TTC549 (cell line): ENCODE measurements around the gene RAB35.

Experiments
- FAIRE-seq: peaks from 2 replicates; lab custom pipeline; 2012; peaks lifted over from hg19 to GRCh38; lab: Jason Lieb, UNC

RAB35 gene

DNA sequence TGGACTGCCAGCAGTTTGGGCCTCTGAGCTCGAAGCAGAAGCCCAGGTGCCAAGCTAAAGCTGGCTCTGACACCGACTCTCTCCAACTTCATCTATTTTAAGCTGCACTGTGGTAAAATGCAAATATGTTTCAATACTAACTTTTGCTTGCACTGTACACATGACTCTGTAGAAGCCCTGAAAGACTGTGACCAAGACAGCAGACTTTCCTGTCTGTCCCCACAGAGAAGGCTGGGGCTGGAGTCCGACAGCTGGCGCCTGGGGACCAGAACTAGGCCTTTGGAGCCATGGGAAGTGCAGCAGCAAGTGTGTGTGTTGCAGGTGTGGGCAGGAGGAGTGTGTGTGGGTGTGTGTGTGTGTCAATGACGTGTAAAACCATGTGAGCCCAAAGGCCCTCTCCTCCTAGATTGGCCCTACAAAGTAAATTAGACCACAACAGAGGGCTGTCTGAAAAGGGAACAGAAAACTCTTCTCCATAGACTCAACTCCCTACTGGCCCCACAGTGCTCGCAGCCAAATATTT lies 16.4 kb upstream of the RAB35 start:
- FAIRE-seq, result no peak

DNA sequence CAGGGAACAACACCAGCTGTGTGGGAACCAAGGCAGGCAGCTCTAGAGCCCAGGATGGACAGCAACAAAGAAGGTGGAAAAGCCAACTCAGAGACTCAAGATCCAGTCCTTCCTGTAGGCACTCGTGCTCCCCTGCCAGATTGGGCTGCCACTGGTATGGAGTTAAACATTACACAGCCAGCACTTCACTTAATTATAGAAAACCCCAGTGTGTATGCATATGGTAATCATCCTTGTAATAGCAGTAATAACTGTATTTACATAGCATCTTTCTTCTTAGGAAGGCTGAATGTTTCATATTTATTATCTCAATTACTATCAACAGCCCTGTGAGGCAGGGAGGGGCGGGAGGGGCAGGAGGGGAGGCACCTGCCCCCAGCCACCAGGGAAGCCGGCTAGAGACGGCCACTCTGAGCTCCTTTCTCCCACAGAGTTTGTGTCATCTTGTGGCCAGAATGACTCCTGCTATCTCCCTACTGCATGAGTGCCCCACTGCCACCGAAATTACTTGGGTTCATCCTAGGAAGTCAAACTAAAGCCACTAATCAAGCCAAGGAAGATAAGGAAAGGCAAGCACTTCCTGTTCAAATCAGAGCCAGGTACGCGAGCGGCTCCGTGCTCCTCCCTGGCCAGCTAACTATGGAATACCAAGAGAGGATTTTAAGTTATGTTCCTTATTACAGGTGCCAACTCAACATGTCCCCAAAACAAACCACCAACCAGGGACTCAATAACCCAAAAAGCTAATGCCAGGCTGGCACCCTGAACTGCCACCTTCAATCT lies 15.7 kb upstream of the RAB35 start:
- FAIRE-seq, result no peak

DNA sequence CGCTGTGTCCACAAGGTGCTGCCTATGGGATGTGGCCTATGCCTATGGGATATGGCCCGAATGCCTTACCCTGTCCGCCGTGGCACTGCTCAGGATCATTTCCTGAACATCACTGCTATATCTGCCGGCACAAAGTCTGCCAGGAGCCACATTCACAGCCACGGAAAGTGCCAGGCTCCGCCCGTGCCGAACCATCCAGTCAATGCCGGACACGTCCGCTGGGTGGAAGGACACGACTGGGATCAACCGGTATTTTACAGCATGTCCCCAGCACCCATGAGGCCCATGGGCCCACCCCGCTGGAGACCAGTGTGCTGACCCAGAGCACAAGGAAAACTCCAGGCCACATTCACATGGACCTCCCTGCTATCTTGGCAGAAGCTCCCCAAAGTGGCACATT lies 14.6 kb upstream of the RAB35 start:
- FAIRE-seq, result no peak

DNA sequence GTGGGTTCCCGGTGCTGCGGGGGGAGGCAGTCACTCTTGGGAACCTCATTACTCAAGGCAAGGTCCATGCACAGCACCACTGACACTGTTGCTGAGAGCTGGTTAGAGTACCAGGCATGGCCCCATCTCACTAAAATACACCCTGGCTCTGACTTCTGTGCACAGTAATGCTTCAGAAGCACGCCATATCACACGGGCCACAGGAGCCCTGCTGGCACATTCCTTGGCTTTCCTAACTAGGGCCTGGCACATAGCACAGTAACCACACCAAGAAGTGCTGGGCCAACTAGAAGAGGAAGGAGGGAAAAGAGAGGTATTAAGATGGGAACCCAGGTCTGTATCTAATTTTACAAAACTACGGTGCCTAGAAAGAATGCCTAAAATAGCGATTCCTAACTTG lies 13.5 kb upstream of the RAB35 start:
- FAIRE-seq, result no peak

DNA sequence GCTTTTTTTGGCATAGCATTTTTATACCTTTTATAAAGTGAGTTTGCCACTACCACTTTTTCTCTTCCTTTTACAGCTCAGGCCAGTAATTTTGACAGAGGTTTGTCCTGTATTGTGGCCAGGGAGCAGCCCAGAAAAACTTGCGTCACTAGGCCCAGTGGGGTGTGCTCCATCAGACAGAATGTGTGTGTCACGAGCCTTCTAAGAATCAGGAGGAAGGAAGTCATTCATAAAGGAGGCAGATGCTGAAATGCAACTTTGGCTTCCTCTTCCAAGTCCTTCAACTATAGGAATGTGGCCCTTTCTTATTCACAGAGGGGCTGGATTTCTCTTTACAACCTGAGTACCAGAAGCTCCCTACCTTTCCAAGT lies 10.1 kb upstream of the RAB35 start:
- no peak for FAIRE-seq

DNA sequence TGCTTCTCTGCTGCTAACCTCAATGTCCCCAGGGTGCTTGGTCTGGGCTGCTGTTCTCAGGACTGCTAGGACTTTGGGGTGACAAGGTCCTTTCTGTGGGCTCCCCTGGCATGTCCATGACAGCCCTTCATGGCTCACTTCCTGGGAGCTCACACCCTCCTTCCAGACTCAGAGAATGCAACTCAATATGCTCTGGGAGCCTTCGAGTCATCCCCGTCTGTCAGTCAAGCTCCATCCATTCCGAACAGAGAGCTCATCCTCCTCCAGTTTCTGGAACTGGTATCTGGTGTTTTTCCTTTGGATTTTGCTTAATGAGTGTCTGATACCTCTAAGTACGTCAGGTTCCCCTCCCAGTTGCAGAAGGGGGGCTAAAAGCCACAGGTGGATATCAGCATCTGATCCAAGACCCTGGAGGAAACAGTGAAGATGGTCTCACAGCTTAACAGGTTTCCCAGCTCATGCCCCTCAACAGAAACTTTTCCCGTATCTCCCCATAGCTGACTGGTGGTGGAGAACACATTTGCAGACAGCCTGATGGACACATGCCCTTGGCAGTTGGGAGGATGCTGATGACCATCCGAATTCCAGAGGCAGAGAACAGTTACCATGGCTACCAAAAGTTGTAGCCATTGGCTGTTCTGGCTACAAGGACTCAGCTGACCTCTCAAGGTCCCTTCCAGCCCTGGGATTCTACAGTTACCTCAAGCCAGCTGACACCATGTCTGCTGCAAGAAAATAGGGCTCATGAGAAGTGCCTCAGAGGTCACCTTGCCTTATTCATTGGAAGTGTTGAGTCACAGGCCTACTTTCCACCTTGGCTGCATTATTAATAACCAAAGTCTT lies 9.5 kb upstream of the RAB35 start:
- FAIRE-seq, result no peak

DNA sequence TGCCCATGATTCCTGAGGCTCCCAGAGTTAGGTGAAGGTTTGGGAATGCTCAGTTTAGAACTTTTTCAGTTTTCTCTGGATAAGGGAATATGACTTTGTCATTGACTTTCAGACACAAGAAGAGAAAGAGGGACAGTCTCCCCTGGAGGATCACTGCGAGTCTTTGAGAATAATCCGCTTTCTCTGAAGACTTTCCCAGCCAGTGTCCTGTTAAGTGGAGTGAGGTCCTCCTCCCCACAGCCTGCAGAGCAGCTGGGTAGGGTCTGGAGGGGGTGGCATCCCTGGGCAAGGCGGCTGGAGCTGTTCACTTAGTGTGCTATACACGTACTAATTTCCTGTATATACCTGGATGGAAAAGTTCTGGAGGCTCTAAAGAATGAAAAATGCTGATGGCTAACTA lies 8.5 kb upstream of the RAB35 start:
- no peak for FAIRE-seq

DNA sequence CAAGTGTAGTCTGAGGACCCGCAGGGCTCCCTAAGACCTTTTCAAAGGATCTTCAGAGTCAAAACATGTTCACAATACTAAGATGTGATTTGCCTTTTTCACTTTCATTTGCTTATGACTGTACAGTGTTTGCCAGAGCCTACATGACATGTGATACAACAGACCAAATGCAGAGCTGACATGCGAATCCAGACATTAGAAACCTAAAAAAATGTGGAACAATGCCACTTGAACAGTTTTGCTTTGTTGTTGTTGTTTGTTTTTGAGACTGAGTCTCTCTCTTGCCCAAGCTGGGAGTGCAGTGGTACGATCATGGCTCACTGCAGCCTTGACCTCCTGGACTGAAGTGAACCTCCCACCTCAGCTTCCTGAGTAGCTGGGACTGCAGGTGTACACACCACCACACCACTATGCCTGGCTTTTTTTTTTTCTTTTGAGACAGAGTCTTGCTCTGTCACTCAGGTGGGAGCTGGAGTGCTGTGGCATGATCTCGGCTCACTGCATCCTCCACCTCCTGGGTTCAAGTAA lies 5.3 kb upstream of the RAB35 start:
- FAIRE-seq, result no peak

DNA sequence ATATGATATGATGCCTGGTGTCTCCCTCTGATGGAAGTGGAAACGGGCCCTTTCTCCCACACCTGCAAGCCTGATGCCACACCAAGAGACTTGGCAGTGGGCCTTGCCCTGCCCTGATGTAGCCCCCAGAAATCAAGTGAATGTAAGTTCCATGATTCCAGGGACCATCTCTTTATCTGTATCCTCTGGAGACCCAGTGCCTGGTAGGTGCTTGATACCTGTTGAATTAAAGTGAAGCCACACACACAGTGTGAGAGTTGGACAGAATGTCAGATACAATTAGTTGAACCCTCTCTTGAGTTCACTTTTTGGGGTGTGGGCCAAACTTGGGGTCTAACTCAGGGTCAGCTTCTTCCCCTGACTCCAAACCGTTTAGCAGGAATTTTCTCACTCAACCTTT lies 4.8 kb upstream of the RAB35 start:
- FAIRE-seq, result no peak

DNA sequence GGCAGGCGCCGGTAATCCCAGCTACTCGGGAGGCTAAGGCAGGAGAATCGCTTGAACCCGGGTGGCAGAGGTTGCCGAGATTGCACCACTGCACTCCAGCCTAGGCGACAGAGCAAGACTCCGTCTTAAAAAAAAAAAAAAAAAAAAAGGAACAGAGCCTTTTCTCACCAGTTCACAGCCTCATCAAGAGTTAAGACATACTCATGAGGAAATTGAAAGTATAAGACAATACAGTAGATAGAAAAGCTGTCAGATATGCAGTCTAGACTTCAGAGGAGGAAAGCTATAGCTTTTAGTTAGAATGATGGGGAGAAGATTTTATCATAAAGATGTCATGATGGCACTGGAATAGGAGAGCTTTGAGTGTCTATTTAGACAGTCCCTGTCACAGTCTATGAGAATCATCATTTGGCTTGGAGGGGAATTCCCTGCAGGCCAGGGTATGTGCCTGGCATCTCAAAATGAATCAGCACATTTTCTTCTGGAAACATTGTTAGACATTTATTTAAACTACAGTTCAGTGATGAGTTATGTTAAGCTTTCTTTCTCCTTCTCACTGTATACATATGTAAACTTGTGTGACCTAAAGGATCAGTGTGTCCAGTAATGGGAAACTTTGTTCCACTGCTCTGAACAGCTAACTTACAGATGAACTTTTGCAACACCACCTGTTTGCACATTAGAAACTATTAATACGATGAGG lies 2.9 kb upstream of the RAB35 start:
- no peak for FAIRE-seq

DNA sequence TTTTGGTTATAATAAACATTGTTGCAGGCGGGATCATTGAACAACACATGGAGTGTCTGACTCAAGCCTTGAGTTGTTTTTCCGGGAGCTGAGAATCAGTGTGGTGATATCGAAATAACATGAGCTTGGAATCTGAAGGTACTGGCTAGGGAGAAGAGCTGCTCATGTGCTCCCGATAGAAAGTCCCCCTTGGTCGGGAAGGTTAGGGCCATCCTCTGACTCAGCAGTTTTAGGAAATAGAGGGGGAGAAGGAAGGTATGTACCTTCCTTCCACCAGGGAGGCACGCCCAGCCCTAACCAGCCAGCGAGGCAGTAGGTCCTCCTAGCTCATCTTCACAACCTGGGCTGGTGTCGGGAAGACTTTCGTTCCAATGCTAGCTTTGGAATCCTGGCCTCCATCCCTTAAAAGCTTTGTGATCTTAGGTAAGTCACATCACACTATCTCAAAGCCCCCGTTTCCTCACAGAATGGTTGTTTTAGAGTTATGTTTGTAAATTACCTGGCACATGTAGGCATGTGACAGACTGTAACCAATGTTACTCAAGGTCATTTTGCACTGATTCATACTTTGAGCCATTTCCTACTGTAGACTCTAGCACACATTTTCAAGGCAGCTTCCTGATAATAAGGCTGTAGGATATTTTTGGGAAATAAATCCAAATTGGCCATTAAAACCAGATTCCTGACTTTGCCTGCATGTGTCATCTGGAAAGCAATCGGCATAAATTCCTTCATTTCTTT lies 1.9 kb upstream of the RAB35 start:
- no peak for FAIRE-seq

DNA sequence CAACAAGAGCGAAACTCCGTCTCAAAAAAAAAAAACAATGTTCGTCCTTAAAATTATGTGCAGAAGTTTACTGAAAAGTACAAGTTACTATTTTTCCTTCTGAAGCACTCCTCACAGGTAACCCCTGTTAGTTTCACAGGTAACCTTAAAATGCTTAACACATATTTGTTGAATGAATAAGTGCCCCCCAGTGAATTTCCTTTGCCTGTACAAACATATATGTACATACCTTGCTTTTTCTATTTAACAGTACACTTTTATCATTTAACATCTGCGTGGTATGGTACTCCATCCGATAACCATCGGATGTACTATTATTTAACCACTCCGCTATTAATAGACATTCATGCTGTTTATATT lies 1.4 kb upstream of the RAB35 start:
- no peak for FAIRE-seq

DNA sequence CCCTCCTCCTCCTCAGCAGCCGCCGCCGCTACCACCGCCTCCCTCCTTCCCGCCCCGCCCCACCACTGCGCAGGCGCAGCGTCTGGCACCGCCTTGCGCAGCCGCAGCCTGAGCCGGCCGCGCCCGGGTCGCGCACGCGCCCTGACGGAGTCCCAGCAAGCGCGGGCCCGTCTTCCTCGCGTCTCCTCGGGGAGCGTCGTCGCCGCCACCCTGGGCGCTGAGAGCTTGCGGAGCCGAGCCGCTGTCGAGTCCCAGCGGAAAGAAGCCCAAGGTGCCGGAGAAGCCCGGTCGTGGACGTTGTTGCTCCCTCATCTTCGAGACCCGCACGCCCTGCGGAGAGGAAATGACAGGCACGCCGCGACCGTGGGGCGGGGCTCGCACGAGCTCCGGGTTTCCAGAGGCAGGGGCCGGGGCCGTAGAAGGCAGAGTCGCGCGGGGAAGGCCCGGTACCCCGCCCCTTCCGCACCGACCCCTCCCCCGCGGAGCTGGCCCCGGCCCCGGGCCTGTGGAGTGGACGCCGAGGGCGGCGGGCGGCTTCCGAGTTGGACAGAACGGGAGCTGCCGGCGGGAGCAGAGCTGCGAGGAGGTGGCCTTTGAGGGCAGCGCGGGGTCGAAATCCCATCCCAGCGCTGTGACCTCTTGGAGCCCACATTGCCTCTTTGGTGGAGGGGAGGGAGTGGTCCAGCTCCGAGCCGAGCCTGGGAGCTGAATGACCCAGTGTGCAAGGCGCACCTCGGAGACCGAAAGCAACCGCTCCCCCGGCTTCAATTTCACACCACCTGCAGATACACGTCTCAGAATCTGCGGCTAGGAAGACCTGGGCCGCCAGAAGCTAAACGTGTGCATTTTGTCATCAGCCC lies 469 bp upstream of the RAB35 start:
- no peak for FAIRE-seq

DNA sequence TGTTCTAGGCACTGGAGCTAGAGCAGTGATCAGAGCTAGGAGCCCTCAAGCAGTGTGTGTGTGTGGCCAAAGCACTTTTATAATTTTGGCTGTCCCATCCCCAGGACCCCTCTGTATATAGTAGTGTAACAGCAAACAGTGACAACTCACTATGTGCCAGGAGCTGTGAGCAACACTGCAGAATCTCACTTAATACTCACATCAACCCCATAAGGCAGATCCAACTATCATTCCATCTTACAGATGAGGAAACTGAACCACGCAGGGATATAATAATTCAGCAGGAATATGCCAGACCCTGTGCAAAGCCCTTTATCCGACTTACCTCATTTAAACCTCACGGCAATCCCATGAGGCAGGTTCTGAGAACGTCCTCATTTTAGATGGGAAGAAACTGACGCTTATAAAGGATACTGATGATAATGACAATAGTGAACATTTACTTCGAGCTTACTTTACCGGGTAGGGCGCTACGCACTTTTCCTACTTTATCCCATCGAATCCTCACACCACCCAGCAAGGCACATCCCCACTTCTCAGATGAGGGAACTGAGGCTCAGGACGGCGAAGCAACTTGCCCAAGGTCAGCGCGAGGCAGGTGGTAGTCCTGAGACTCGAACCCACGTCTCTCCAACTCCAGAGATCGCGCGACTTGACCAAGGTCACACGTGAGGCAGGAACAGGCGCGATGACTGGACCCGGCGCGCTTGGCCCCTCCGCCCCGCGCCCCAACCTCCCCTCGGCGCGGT lies 687 bp downstream of the RAB35 start:
- no peak for FAIRE-seq

DNA sequence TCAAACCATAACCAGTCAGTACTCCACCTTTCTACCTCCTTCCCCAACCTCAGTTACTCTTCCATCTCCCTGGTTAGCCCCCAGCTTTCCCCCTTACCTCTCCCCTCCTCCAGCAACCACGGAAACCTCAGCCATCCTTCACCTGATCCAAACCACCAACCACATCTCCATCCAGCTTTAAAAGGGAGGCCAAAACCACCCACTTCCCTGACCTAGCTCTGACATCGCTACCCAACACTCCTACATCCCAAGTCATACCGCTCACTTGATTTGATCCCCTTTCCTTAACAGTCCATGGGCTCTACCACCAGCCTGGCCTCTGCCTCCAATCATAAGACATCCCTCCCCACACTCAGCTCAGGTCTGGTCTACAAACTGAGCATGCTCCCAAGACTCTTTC lies 1.5 kb downstream of the RAB35 start:
- FAIRE-seq, result no peak

DNA sequence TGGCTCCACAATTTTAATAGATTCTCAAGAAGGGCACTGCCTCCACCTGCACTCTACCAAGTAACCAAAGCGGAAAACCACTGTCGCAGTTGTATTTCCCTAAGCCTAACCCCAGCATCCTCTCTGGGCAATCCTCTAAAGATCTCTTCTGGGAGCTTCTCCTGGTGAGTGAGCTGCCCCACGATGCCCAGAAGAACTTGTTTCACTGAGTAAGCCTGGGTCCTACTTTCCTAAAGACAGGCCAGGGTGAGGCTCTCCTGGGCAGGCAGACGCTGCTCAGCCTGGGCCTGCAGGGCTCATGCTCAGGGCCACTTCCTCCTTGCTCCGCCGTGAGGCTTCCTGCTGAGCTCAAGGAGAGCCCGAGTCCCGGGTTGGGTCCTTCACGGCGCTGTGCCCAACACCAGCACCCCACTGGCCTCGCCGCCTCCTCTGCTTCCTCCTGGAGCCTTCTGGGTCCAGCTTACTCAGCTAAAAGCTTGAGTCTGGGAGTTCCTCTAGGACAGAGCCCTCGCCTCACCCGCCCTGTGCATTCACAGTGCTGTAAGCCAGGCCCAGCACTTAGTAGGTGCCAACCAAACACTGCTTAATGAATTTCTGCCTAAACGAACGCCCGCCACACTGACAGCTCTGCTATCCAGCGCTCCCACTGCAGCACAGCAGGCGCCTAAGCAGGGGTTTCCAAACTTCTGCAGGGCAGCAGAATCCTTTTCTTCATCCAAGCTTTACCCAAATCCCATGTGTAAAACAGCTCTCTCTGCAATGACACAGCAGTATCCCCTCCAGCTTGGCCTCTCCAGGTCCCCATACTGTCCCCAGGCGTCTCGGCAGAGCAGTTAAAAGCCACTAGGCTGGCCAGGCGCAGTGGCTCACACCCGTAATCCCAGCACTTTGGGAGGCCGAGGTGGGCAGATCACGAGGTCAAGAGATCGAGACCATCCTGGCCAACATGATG lies 5.7 kb downstream of the RAB35 start:
- FAIRE-seq, result no peak

DNA sequence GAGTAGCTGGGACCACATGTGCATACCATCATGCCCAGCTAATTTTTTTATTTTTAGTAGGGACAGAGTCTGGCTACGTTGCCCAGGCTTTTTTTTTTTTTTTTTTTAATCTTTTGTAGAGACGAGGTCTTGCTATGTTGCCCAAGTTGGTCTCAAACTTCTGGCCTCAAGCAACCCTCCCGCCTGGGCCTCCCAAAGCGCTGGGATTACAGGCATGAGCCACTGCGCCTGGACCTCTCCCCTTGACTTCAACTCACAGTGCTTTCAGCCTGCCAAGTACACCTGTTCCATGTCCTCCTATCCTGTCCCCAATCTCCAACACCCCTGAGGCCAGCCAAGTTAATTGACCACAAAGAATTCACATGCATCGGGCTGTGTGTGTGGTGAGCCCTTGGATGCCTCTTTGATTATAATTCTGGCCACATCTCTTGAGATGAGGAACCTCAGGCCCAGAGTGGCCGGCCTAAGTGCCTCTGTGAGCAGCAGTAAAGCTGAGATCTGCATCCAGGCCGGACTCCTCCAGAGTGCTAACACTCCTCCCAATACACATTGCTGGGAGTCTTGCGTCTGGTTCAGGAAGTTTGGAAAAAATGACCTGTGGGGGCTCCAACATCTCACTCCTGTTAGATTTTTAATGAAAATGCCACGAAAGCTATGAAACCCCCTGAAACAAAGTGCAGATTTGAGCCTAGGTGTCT lies 6.8 kb downstream of the RAB35 start:
- FAIRE-seq, result no peak

DNA sequence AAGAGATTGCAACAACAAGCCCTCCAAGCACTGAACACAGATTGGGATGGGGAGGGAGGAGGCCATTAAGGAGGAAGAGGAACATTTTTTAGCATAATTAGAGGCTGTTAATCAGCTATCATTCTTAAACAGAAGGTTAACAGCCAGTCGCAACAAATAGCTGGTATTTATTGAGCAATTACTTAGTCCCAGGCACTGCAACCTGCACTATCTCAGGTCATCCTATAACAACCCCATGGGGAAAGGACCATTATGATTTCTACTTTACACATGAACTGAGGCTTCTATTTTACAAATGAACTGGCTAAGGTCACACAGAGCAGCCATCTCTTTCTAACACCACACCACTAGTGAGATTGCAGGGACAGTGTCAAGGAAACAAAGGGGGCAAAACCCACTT lies 10.4 kb downstream of the RAB35 start:
- no peak for FAIRE-seq

DNA sequence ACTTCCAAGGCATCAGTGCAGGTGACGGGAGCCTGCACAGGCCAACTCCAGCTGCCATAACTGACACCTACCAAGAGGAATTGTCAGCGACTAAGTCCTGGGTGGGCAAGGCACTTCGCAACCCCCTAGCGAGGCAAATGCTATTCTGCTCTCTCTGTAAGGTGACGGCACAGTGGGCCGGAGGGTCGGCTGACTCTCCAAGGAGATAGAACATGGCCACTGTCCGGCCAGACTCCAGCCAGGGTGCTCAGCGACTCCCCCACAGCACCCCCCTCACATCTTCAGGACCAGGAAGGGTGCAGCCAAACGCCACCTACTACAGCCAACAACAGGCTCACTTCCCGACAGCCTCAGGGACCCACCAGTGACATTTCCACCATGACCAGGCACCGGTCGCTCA lies 13.2 kb downstream of the RAB35 start:
- FAIRE-seq, result no peak
